Keratinocyte (primary cell): ENCODE measurements around the gene CELF2. TPM values are rescaled to one million over a fixed set of nuclear protein-coding genes. Genes with fewer than 3 reads are reported as not detected.

Experiments
- DNase-seq: peaks from one replicate; pipeline ENCODE4 v3.0.0-alpha.2; 2011; ENCODE audit warnings: low read depth, missing footprints, low spot score
- FAIRE-seq: peaks from 2 replicates; lab custom pipeline; 2011; peaks lifted over from hg19 to GRCh38; lab: Jason Lieb, UNC
- H2AFZ ChIP-seq: 2 replicates; pipeline ENCODE4 v1.6.0; 2012; ENCODE audit warnings: low read length, control low read depth, inconsistent platforms; ENCODE audit not compliant: control insufficient read depth
- H3K27ac ChIP-seq: 2 replicates; pipeline ENCODE4 v1.5.1; 2011; ENCODE audit warnings: low read length; ENCODE audit not compliant: control insufficient read depth, insufficient read depth
- H3K27me3 ChIP-seq: 3 replicates; pipeline ENCODE4 v1.6.0; 2011; ENCODE audit warnings: low read length; ENCODE audit not compliant: control insufficient read depth, insufficient read depth; ENCODE audit errors: extremely low read depth
- H3K36me3 ChIP-seq, 2 experiments: 2 replicates in 1 of 2; 3 replicates in 1 of 2; pipeline ENCODE4 v1.5.1; 2011; ENCODE audit warnings: low read length in 2 of 2, mild to moderate bottlenecking in 1 of 2; ENCODE audit not compliant: control insufficient read depth in 2 of 2, insufficient read depth in 2 of 2; ENCODE audit errors: extremely low read depth in 1 of 2
- H3K4me1 ChIP-seq: 3 replicates; pipeline ENCODE4 v1.5.1; 2011; ENCODE audit warnings: low read length; ENCODE audit not compliant: control insufficient read depth, insufficient read depth; ENCODE audit errors: extremely low read depth
- H3K4me2 ChIP-seq: 3 replicates; pipeline ENCODE4 v1.6.0; 2011; ENCODE audit warnings: low read depth, low read length; ENCODE audit not compliant: control insufficient read depth, insufficient read depth; ENCODE audit errors: extremely low read depth
- H3K4me3 ChIP-seq, 3 experiments: fragments of 200-600 bp in 1 of 3; sonication (generic) in 1 of 3; 2 replicates in 2 of 3; 3 replicates in 1 of 3; pipeline ENCODE4 v1.5.1; 2011 to 2016; ENCODE audit warnings: low read length in 3 of 3, mild to moderate bottlenecking in 3 of 3, control low read depth in 2 of 3, inconsistent platforms in 1 of 3, low read depth in 1 of 3, mixed read lengths in 1 of 3, mixed run types in 1 of 3, moderate library complexity in 1 of 3; ENCODE audit not compliant: control insufficient read depth in 2 of 3, insufficient read depth in 2 of 3; ENCODE audit errors: extremely low read depth in 1 of 3
- H3K79me2 ChIP-seq: 2 replicates; pipeline ENCODE4 v1.6.0; 2012; ENCODE audit warnings: low read length; ENCODE audit not compliant: control insufficient read depth, insufficient read depth
- H3K9ac ChIP-seq: 3 replicates; pipeline ENCODE4 v1.6.0; 2011; ENCODE audit warnings: low read length; ENCODE audit not compliant: control insufficient read depth, insufficient read depth; ENCODE audit errors: extremely low read depth
- H3K9me1 ChIP-seq: 3 replicates; pipeline ENCODE4 v1.6.0; 2011; ENCODE audit warnings: low read length; ENCODE audit not compliant: control insufficient read depth, insufficient read depth; ENCODE audit errors: extremely low read depth
- H3K9me3 ChIP-seq: 2 replicates; pipeline ENCODE4 v1.5.1; 2012; ENCODE audit warnings: low read depth, low read length; ENCODE audit not compliant: control insufficient read depth
- H4K20me1 ChIP-seq: 3 replicates; pipeline ENCODE4 v1.6.0; 2011; ENCODE audit warnings: low read length; ENCODE audit not compliant: control insufficient read depth, insufficient read depth; ENCODE audit errors: extremely low read depth
- CTCF ChIP-seq, 3 experiments: IDR thresholded peaks in 1 of 3; conservative IDR thresholded peaks in 1 of 3; optimal IDR thresholded peaks in 1 of 3; 2 replicates in 2 of 3; 3 replicates in 1 of 3; pipeline versions ENCODE3 to v1.5.1; 2011; ENCODE audit warnings: low read length in 3 of 3, mild to moderate bottlenecking in 3 of 3, moderate library complexity in 2 of 3, control low read depth in 1 of 3, inconsistent platforms in 1 of 3; ENCODE audit not compliant: insufficient read depth in 2 of 3; ENCODE audit errors: extremely low read depth in 1 of 3
- EZH2 ChIP-seq: IDR thresholded peaks from one replicate; pipeline ENCODE4 v1.6.1; 2012; ENCODE audit warnings: inconsistent platforms, mild to moderate bottlenecking, low read length, moderate library complexity
- dilution Hi-C: fragments of 300-500 bp; cut with MboI; formaldehyde crosslinking; loops from one replicate; pipeline ENCODE4 v1.7.0; 2020; ENCODE audit warnings: low sequenced_read_pairs; ENCODE audit not compliant: extremely low pct_ligation_motif_present
- polyA plus RNA-seq, 5 experiments: library from polyadenylated mRNA; depleted of rRNA in 3 of 5; stranded (reverse) in 3 of 5; stranded (forward) in 1 of 5; unstranded in 1 of 5; fragments of >200 nt; gene quantifications; 1 replicate in 1 of 5; 2 replicates in 3 of 5; 3 replicates in 1 of 5; pipeline versions ENCODE4 v1.2.1 to v1.2.3, GENCODE V29; 2011 to 2012; ENCODE audit warnings: missing spikeins in 2 of 5, low read depth in 1 of 5, low replicate concordance in 1 of 5

CELF2 gene
- polyA plus RNA-seq, 1 donor (not counting 4 experiments of a cell fraction or from before 2014, with no cell fraction given): 9.8 TPM

GRCh38 chr10:11007476-11008020 is 10.1 kb upstream of the CELF2 start:
- H3K4me1 ChIP-seq: peaks cover 8% of the 10 kb centered on the region
- no peaks in the 10 kb centered on the region for H3K9me3 ChIP-seq
- no peak overlapping the region for H3K4me3 ChIP-seq
- dilution Hi-C loops: no loop called here
- DNase-seq (no peak), FAIRE-seq (no peak)
- no peak for TF ChIP-seq EZH2
- TF ChIP-seq CTCF (optimal IDR thresholded peaks at IDR 0.05 in 1 of 3, IDR thresholded peaks at IDR 0.05 in 1 of 3, conservative IDR thresholded peaks at IDR 0.05 in 1 of 3; ENCODE audit: extremely low read depth in 1 of 3, insufficient read depth in 2 of 3, low read length in 3 of 3): no peak
- H3K9ac ChIP-seq: no peak overlapping the region
- no peaks in the 10 kb centered on the region for H3K79me2 ChIP-seq
- no peaks in the 10 kb centered on the region for H3K36me3 ChIP-seq
- H3K9me1 ChIP-seq: no peaks in the 10 kb centered on the region
- no peaks in the 10 kb centered on the region for H4K20me1 ChIP-seq
- H3K4me2 ChIP-seq: no peak overlapping the region
- no peaks in the 10 kb centered on the region for H3K27me3 ChIP-seq
- no peak overlapping the region for H3K27ac ChIP-seq
- no peak overlapping the region for H2AFZ ChIP-seq

GRCh38 chr10:11009471-11010308 is 8.0 kb upstream of the CELF2 start:
- Histone ChIP-seq H3K4me3 (no peak overlapping the region), H3K9me1 (no peaks in the 10 kb centered on the region), H3K4me2 (no peak overlapping the region), H3K79me2 (no peaks in the 10 kb centered on the region), H3K9me3 (no peaks in the 10 kb centered on the region), H4K20me1 (no peaks in the 10 kb centered on the region), H3K27ac (no peak overlapping the region), H3K9ac (no peak overlapping the region), H3K27me3 (no peaks in the 10 kb centered on the region), H2AFZ (no peak overlapping the region), H3K36me3 (no peaks in the 10 kb centered on the region), H3K4me1 (peaks cover 8% of the 10 kb centered on the region)
- no peak for DNase-seq
- dilution Hi-C loops: no loop called here
- FAIRE-seq: no peak
- TF ChIP-seq CTCF (optimal IDR thresholded peaks at IDR 0.05 in 1 of 3, IDR thresholded peaks at IDR 0.05 in 1 of 3, conservative IDR thresholded peaks at IDR 0.05 in 1 of 3; ENCODE audit: extremely low read depth in 1 of 3, insufficient read depth in 2 of 3, low read length in 3 of 3): no peak
- no peak for TF ChIP-seq EZH2
